Fibroblast of lung (primary cell): Measurements from ENCODE around the gene NFS1.

ENCODE experiments used
- CTCF ChIP-seq, 2 donors: IDR thresholded peaks in 1 of 2; conservative IDR thresholded peaks in 1 of 2; 1 replicate in 1 of 2; 2 replicates in 1 of 2; pipeline ENCODE4 v1.5.1; 2011 to 2012; ENCODE audit warnings: low read length in 2 of 2, control low read depth in 1 of 2, inconsistent platforms in 1 of 2, low read depth in 1 of 2, mild to moderate bottlenecking in 1 of 2
- EZH2 ChIP-seq: IDR thresholded peaks from 2 replicates; pipeline ENCODE4 v1.5.1; 2012; ENCODE audit warnings: low read length, control low read depth, mild to moderate bottlenecking; ENCODE audit errors: missing control alignments

GRCh38 chr20:35710039-35710438 is 10.9 kb upstream of the NFS1 start:
- TF ChIP-seq CTCF (conservative IDR thresholded peaks at IDR 0.05 in 1 of 2, IDR thresholded peaks at IDR 0.05 in 1 of 2; ENCODE audit: low read depth in 1 of 2, low read length in 2 of 2): no peak
- TF ChIP-seq EZH2: no peak
